HEK293T (cell line): ENCODE measurements around the gene C22orf39.

Experiments
- FOXM1 ChIP-seq: fragments of 450-650 bp; IDR thresholded peaks from 2 replicates; pipeline ENCODE4 v1.6.1; 2017; ENCODE audit warnings: mild to moderate bottlenecking, borderline replicate concordance
- PKNOX1 ChIP-seq: fragments of 450-650 bp; IDR thresholded peaks from 2 replicates; pipeline ENCODE4 v1.6.1; 2016
- SUZ12 ChIP-seq: fragments of 450-650 bp; IDR thresholded peaks from 2 replicates; pipeline ENCODE4 v1.6.1; 2016; ENCODE audit warnings: mild to moderate bottlenecking

DNA sequence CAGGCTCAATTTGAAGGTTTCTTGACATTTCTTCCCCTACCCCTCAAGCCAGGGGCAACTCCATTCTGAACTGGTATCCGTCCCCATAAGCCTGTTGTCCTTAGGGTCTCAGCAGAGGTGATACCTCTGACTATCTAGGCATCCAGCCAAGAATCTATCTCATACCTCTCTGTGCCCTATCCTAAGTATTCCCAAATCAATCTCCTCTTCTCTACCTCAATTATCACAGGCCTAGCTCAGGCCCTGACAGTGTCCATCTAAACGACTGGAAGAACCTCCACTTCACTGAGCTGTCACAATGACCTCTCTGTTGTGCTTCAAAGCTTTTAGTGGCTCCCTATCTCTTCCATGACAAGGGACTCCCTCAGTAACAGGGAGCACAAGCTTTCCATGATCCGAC is 42.8 kb downstream of the C22orf39 start:
- TF ChIP-seq PKNOX1 (no peak), FOXM1 (no peak), SUZ12 (no peak)
